Measurements from ENCODE around the gene MATK. TPM values are rescaled to one million over a fixed set of nuclear protein-coding genes. Genes with fewer than 3 reads are reported as not detected.

MATK gene
- total and polyA plus RNA-seq, 10 of the 15 experiments (the other 5 are each of a cell fraction or from before 2014, with no cell fraction given) = 0.24 to 2.2 (median 1.1) TPM; not detected in 2

GRCh38 chr19:3803114-3803888 is 17.1 kb upstream of the MATK start:
- POLR2A ChIA-PET = no interaction called here
- RAD21 ChIA-PET (ENCODE audit: unreplicated experiment) = no interaction called here

More at GRCh38 chr19:3803114-3803888, 17.1 kb upstream of the MATK start:
- TF ChIP-seq KAT2A (conservative IDR thresholded peaks at IDR 0.05; ENCODE audit: control insufficient read depth, low read depth, low read length) (no peak), RELB (IDR thresholded peaks at IDR 0.05; ENCODE audit: low read depth) (no peak), KDM1A (IDR thresholded peaks at IDR 0.05; ENCODE audit: borderline replicate concordance) (no peak), EED (IDR thresholded peaks at IDR 0.05; ENCODE audit: low read depth) (no peak), LARP7 (IDR thresholded peaks at IDR 0.05) (no peak), SREBF2 (IDR thresholded peaks at IDR 0.05; ENCODE audit: low read length) (no peak)
- H3K79me2 ChIP-seq (ENCODE audit: control insufficient read depth, insufficient read depth, low read length) = no peaks in the 10 kb centered on the region
- in situ Hi-C loops (cut with MboI) = no loop called here
- H2AFZ ChIP-seq (ENCODE audit: control insufficient read depth, low read depth, low read length) = no peak overlapping the region
- ChIA-PET CTCF (no interaction called here), SMC1A (ENCODE audit: uncharacterized antibody, unreplicated experiment) (no interaction called here)
- FAIRE-seq (no peak), ATAC-seq (no peak), DNase-seq (ENCODE audit: low read depth, low spot score) (no peak)
- WGBS (ENCODE audit: insufficient coverage, insufficient replicate concordance, low lambda C conversion rate, missing lambda C conversion rate) = 62% methylated on average over 14 of the region's 24 CpGs
- H3K4me2 ChIP-seq (ENCODE audit: control insufficient read depth, insufficient read depth) = no peak overlapping the region
- no TSS peak for BruUV-seq (replicated peaks)
- no peak overlapping the region for H3K27ac ChIP-seq (ENCODE audit: control insufficient read depth, insufficient read depth)
- 0 out of 2 replicates have a peak, but pooled peaks cover 4% of the 10 kb centered on the region for H3K4me1 ChIP-seq (ENCODE audit: control insufficient read depth, insufficient read depth, low read length)
- H3K4me3 ChIP-seq = no peak overlapping the region
- H3K36me3 ChIP-seq (ENCODE audit: control insufficient read depth in 2 of 2, insufficient read depth in 2 of 2, low read length in 1 of 2) = no peaks in the 10 kb centered on the region
- H4K20me1 ChIP-seq (ENCODE audit: control insufficient read depth, insufficient read depth) = no peaks in the 10 kb centered on the region
- H3K9me3 ChIP-seq (replicated peaks; ENCODE audit: control insufficient read depth, insufficient read depth, low read length) = no peaks in the 10 kb centered on the region; the same call in 2 of the 3 replicates
- intact Hi-C loops (cut with micrococcal nuclease; ENCODE audit: unreplicated experiment) = no loop called here
- H3K27me3 ChIP-seq (replicated peaks in 1 of 2; ENCODE audit: control insufficient read depth in 2 of 2, insufficient read depth in 2 of 2, low read length in 1 of 2) = peaks cover 2 to 4% of the 10 kb centered on the region in 2 experiments; a peak in 3 of 4 replicates
- no peak overlapping the region for H3K9ac ChIP-seq (ENCODE audit: control insufficient read depth, insufficient read depth, low read length)

All from GM12878 (cell line).